ENCODE data around the gene WBP1L. TPM values are rescaled to one million over a fixed set of nuclear protein-coding genes. Genes with fewer than 3 reads are reported as not detected.
"Not testable (repeated sequence)": the region's sequence is repeated elsewhere in the genome, so short reads cannot be mapped to it uniquely, and the experiment has no call there.

Gene WBP1L
- total and polyA plus RNA-seq, 4 experiments from 2014 or later, result 25.7 to 41.1 (median 36.8) TPM

GRCh38 chr10:102853237-102853636, 109.5 kb downstream of the WBP1L start:
- H3K27me3 Mint-ChIP-seq; DNase-seq; H3K27ac ChIP-seq (ENCODE audit: low read depth, low read length); CTCF ChIA-PET (ENCODE audit: partially characterized antibody); H3K36me3 ChIP-seq (ENCODE audit: insufficient read depth, low read length); H3K27me3 ChIP-seq (ENCODE audit: insufficient read depth, low read length); H3K9me3 ChIP-seq (ENCODE audit: control insufficient read depth in 1 of 2, low read length in 2 of 2); H3K9me3 Mint-ChIP-seq; intact Hi-C loops (cut with micrococcal nuclease); H3K4me3 Mint-ChIP-seq; H3K4me3 ChIP-seq (ENCODE audit: low read length in 2 of 2); H3K36me3 Mint-ChIP-seq; H3K4me1 ChIP-seq (ENCODE audit: insufficient read depth, low read length): not testable (repeated sequence)
- Mint-ChIP-seq H3K27ac (peak overlapping the region in 1 of 7 donors; percentile 43), H3K4me1 (peaks cover 8 to 24% (median 14%) of the 10 kb centered on the region in 4 donors)
- POLR2A ChIA-PET (ENCODE audit: partially characterized antibody), result interaction anchor here (0.6 kb wide), 1 partner anchor 487 kb away, joined by 3 read pairs; no protein-coding TSS in a partner anchor

DNA sequence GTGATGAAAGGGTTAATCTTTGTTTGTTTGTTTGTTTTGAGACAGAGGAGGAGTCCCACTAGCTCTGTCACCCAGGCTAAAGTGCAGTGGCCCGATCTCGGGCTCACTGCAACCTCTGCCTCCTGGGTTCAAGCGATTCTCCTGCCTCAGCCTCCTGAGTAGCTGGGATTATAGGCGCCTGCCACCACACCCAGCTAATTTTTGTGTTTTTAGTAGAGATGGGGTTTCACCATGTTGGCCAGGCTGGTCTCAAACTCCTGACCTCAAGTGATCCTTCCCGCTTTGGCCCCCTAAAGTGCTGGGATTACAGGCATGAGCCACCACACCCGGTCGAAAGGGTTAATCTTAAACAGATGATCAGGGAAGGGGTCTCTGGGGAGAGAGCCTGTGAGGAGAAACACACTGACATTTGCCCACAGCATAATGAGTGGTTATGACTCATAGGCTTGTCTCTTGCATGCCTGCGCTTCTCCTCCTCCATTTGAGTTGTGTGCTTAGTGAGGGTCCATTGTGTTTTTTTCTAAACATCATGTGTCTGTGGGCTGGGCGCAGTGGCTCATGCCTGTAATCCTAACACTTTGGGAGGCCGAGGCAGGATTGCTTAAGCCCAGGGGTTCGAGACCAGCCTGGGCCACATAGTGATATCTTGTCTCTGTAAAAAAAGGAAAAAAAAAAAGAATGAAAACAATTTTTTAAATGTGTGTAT, 112.1 kb downstream of the WBP1L start:
- Mint-ChIP-seq H3K36me3 (peaks cover 13 to 17% of the 10 kb centered on the region in 2 donors), H3K4me1 (peaks cover 8 to 24% (median 14%) of the 10 kb centered on the region in 4 donors), H3K4me3 (peak overlapping the region in 3 of 8 donors; percentile 5 to 15 (median 13))
- intact Hi-C loops (cut with micrococcal nuclease), result loop anchor here (2.0 kb wide), 1 partner anchor 113 kb away; the partner anchor contains the start of gene WBP1L
- DNase-seq; H3K27me3 ChIP-seq (ENCODE audit: insufficient read depth, low read length); H3K4me1 ChIP-seq (ENCODE audit: insufficient read depth, low read length); H3K4me3 ChIP-seq (ENCODE audit: low read length in 2 of 2); H3K9me3 Mint-ChIP-seq; H3K27ac ChIP-seq (ENCODE audit: low read depth, low read length); H3K36me3 ChIP-seq (ENCODE audit: insufficient read depth, low read length); H3K9me3 ChIP-seq (ENCODE audit: control insufficient read depth in 1 of 2, low read length in 2 of 2); H3K27ac Mint-ChIP-seq; H3K27me3 Mint-ChIP-seq; POLR2A ChIA-PET (ENCODE audit: partially characterized antibody): not testable (repeated sequence)
- CTCF ChIA-PET (ENCODE audit: partially characterized antibody), result interaction anchor here (0.7 to 1.5 kb wide), 2 partner anchors 52 to 69 kb away, joined by 3 read pairs; no protein-coding TSS in a partner anchor

- ChIA-PET CTCF (ENCODE audit: partially characterized antibody) (no interaction called here), POLR2A (ENCODE audit: partially characterized antibody) (no interaction called here)
- peaks cover 4% of the 10 kb centered on the region for H3K4me1 ChIP-seq (ENCODE audit: insufficient read depth, low read length)
- peaks cover 16 to 17% of the 10 kb centered on the region in 2 donors for H3K36me3 Mint-ChIP-seq
- H3K4me1 Mint-ChIP-seq, result peaks cover 8 to 24% (median 14%) of the 10 kb centered on the region in 4 donors
- peak overlapping the region in 1 of 7 donors; percentile 59 for H3K27ac Mint-ChIP-seq
- intact Hi-C loops (cut with micrococcal nuclease), result no loop called here
- H3K4me3 ChIP-seq (ENCODE audit: low read length in 2 of 2), result no peak overlapping the region
- peaks cover 0 to 2% (median 0%) of the 10 kb centered on the region in 8 donors for H3K9me3 Mint-ChIP-seq
- no peak for DNase-seq
- H3K27me3 ChIP-seq (ENCODE audit: insufficient read depth, low read length), result no peaks in the 10 kb centered on the region
- H3K36me3 ChIP-seq (ENCODE audit: insufficient read depth, low read length), result peaks cover 7% of the 10 kb centered on the region
- no peaks in the 10 kb centered on the region for H3K9me3 ChIP-seq (ENCODE audit: control insufficient read depth in 1 of 2, low read length in 2 of 2)
- no peaks in the 10 kb centered on the region for H3K27me3 Mint-ChIP-seq
- H3K4me3 Mint-ChIP-seq, result peak overlapping the region in 1 of 8 donors; percentile 32
- H3K27ac ChIP-seq (ENCODE audit: low read depth, low read length), result no peak overlapping the region
Observed at GRCh38 chr10:102856758-102857424, 113.1 kb downstream of the WBP1L start.

GRCh38 chr10:102859911-102860310, 116.2 kb downstream of the WBP1L start:
- POLR2A ChIA-PET (ENCODE audit: partially characterized antibody), result interaction anchor here (0.6 kb wide), 1 partner anchor 293 kb away, joined by 3 read pairs; no protein-coding TSS in a partner anchor
- H3K36me3 Mint-ChIP-seq, result peaks cover 31 to 38% of the 10 kb centered on the region in 2 donors
- Histone ChIP-seq H3K4me1 (ENCODE audit: insufficient read depth, low read length) (peaks cover 3% of the 10 kb centered on the region), H3K27ac (ENCODE audit: low read depth, low read length) (no peak overlapping the region), H3K4me3 (ENCODE audit: low read length in 2 of 2) (no peak overlapping the region), H3K36me3 (ENCODE audit: insufficient read depth, low read length) (peaks cover 13% of the 10 kb centered on the region), H3K9me3 (ENCODE audit: control insufficient read depth in 1 of 2, low read length in 2 of 2) (no peaks in the 10 kb centered on the region), H3K27me3 (ENCODE audit: insufficient read depth, low read length) (no peaks in the 10 kb centered on the region)
- H3K4me1 Mint-ChIP-seq, result peaks cover 3 to 15% (median 7%) of the 10 kb centered on the region in 4 donors
- H3K27me3 Mint-ChIP-seq, result no peaks in the 10 kb centered on the region
- intact Hi-C loops (cut with micrococcal nuclease), result no loop called here
- H3K9me3 Mint-ChIP-seq, result no peaks in the 10 kb centered on the region
- peak overlapping the region in 2 of 7 donors; percentile 25 to 33 for H3K27ac Mint-ChIP-seq
- H3K4me3 Mint-ChIP-seq, result no peak overlapping the region
- DNase-seq, result no peak
- CTCF ChIA-PET (ENCODE audit: partially characterized antibody), result no interaction called here

DNA sequence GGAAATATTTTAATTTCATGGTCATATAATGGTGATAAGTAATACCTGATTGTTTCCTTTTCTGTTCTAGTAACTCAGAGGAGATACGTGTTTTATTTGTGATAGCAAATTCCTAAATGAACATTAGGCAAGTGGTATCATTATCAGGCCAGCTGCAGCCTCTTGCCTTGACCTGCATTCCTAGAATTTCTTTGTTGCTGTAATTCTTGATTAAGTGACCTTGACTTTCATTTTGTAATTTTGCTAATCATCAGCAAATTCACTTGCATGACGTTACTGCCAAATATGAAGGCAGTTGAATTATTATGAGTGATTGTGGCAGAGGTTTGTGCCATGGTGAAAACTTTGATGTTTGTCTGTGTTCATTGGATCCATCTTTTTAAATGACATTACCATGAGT, 119.9 kb downstream of the WBP1L start:
- CTCF ChIA-PET (ENCODE audit: partially characterized antibody), result no interaction called here
- intact Hi-C loops (cut with micrococcal nuclease), result no loop called here

GRCh38 chr10:102865620-102866019, 121.9 kb downstream of the WBP1L start:
- H3K27me3 ChIP-seq (ENCODE audit: insufficient read depth, low read length), result no peaks in the 10 kb centered on the region
- no peak overlapping the region for H3K27ac Mint-ChIP-seq
- peaks cover 0 to under 1% (median 0%) of the 10 kb centered on the region in 8 donors for H3K9me3 Mint-ChIP-seq
- POLR2A ChIA-PET (ENCODE audit: partially characterized antibody), result no interaction called here
- peaks cover 26 to 29% of the 10 kb centered on the region in 2 donors for H3K36me3 Mint-ChIP-seq
- H3K9me3 ChIP-seq (ENCODE audit: control insufficient read depth in 1 of 2, low read length in 2 of 2), result no peaks in the 10 kb centered on the region
- DNase-seq, result no peak
- peaks cover 11 to 12% of the 10 kb centered on the region in 2 donors for H3K27me3 Mint-ChIP-seq
- peaks cover 7% of the 10 kb centered on the region for H3K36me3 ChIP-seq (ENCODE audit: insufficient read depth, low read length)
- H3K4me3 ChIP-seq (ENCODE audit: low read length in 2 of 2), result no peak overlapping the region
- H3K4me1 Mint-ChIP-seq, result peaks cover 5 to 14% (median 9%) of the 10 kb centered on the region in 4 donors
- no peaks in the 10 kb centered on the region for H3K4me1 ChIP-seq (ENCODE audit: insufficient read depth, low read length)
- H3K4me3 Mint-ChIP-seq, result no peak overlapping the region
- CTCF ChIA-PET (ENCODE audit: partially characterized antibody), result no interaction called here
- no peak overlapping the region for H3K27ac ChIP-seq (ENCODE audit: low read depth, low read length)
- intact Hi-C loops (cut with micrococcal nuclease), result no loop called here

More for the DNA sequence above, 119.9 kb downstream of the WBP1L start:
- no peak for DNase-seq
- Mint-ChIP-seq H3K4me3 (no peak overlapping the region), H3K27ac (no peak overlapping the region), H3K4me1 (peaks cover 0 to under 1% (median 0%) of the 10 kb centered on the region in 4 donors), H3K9me3 (no peaks in the 10 kb centered on the region), H3K27me3 (peaks cover 0 to 1% of the 10 kb centered on the region in 2 donors), H3K36me3 (peaks cover 37 to 41% of the 10 kb centered on the region in 2 donors)
- H3K27ac ChIP-seq (ENCODE audit: low read depth, low read length), result no peak overlapping the region
- no peaks in the 10 kb centered on the region for H3K9me3 ChIP-seq (ENCODE audit: control insufficient read depth in 1 of 2, low read length in 2 of 2)
- POLR2A ChIA-PET (ENCODE audit: partially characterized antibody), result no interaction called here
- no peak overlapping the region for H3K4me3 ChIP-seq (ENCODE audit: low read length in 2 of 2)
- peaks cover 13% of the 10 kb centered on the region for H3K36me3 ChIP-seq (ENCODE audit: insufficient read depth, low read length)
- no peaks in the 10 kb centered on the region for H3K4me1 ChIP-seq (ENCODE audit: insufficient read depth, low read length)
- H3K27me3 ChIP-seq (ENCODE audit: insufficient read depth, low read length), result no peaks in the 10 kb centered on the region

All from CD4-positive, alpha-beta memory T cell (primary cell).